HG03565 (cell line): ENCODE results near the gene ZNF827.

Experiments used
- ATAC-seq: cut with Tn5 transposase; IDR thresholded peaks from one replicate; pipeline ENCODE4 v1.9.1; 2021; ENCODE audit warnings: mild to moderate bottlenecking, moderate library complexity; ENCODE audit not compliant: unreplicated experiment

Gene ZNF827, protein sequence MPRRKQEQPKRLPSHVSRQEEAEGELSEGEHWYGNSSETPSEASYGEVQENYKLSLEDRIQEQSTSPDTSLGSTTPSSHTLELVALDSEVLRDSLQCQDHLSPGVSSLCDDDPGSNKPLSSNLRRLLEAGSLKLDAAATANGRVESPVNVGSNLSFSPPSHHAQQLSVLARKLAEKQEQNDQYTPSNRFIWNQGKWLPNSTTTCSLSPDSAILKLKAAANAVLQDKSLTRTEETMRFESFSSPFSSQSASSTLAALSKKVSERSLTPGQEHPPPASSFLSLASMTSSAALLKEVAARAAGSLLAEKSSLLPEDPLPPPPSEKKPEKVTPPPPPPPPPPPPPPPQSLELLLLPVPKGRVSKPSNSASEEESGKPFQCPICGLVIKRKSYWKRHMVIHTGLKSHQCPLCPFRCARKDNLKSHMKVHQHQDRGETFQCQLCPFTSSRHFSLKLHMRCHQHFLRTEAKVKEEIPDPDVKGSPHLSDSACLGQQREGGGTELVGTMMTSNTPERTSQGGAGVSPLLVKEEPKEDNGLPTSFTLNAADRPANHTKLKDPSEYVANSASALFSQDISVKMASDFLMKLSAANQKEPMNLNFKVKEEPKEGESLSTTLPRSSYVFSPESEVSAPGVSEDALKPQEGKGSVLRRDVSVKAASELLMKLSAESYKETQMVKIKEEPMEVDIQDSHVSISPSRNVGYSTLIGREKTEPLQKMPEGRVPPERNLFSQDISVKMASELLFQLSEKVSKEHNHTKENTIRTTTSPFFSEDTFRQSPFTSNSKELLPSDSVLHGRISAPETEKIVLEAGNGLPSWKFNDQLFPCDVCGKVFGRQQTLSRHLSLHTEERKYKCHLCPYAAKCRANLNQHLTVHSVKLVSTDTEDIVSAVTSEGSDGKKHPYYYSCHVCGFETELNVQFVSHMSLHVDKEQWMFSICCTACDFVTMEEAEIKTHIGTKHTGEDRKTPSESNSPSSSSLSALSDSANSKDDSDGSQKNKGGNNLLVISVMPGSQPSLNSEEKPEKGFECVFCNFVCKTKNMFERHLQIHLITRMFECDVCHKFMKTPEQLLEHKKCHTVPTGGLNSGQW

DNA sequence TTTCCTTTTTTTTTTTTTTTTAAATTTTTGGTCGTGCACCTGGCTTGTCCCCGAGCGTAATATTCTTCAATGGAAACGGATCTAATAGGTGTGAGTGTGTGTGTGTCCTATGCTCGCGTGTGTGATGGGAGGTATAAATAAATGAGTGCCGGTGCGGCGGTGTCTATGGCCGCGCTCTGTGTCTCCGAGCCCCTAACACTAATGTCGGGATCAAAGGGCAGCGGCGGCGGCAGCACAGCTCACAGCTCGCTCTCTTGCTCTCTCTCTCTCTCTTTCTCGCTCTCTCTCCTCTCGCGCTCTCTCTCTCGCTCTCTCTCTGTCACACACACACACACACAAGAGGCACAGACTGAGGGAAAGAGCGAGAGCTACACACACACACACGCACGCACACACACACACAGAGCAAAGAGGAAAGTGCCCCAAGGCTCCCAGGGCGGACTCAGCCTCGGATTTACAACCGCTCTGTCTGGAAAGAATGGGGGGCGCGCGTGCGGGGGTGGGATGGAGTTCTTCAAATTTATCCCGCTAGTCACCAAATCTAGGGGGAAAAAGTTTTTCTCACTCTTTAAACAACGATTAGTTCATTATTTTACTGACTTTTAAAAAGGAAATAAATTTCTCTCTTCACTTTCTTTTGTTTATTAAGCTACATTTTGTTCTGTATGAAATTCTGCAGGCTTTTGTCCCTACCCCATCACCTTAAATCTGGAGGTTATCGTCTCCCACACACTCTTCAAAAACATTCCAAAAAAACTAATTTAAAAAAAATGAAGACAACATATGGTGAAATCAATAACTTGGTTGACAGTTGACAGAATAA lies at the start of gene ZNF827:
Gene ZNF827 (minus strand): TSS at position 206 of the 823 bp plus-strand sequence. CDS start 416 bp downstream, outside the sequence.
- ATAC-seq, result peak; percentile 20

DNA sequence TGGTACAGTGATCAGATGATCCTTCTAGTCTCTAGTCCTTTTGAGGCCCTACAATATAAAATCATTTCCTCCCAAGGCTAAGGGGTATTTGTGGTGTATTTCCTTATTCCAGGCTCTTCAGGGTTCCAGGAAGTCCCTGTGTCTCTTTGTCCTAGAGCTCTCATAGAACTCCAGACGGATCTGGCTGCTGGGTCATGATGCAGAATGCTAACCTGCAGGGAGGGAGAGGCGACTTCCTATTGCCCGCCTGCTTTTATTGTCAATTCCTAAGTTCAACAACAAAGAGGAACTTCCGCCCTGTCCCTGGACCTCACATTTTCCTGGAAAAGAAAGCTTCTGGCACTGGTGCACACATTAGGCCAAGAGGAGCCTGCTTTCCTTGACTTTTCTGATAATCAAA lies 45.9 kb upstream of the ZNF827 start:
- no peak for ATAC-seq

DNA sequence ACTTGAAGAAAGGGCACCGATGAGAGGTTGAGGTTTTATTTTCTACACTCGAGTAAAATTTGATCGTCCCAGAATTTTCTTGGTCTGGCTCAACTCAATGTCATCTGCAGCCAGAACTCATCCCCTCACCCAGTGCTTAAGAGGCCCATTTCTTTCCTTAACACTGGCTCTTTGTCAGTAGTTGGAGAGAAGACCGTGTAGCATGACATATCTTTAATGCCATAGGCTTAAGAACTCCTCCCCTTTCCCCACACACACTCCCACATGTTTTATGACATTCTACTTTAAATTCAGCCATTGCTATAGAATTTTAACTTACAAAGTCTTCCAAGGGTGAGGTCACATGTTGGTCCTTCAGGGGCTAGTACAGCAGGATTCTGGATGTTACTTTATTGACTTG lies 44.2 kb upstream of the ZNF827 start:
- ATAC-seq, result no peak

GRCh38 chr4:145979160-145979559 lies 40.5 kb upstream of the ZNF827 start:
- no peak for ATAC-seq

DNA sequence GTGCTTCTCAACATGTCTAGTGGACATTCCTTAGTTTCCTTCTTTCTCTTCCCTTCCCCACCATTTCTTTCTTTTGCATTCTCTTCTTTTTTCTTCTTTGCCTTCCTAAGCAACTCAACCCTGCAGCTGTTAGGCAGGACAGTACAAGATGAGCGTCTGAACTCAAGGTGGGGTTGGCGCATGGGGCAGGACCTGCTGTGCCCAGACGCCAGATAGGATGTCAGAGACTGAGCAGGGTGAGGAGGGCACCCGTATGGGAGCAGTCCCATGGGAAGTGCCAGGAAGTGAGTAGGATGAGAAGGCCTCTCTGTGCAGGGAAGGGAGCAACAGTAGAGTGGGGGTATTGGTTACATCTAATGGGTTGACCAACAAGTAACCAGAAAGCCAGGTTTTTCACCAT lies 38.1 kb upstream of the ZNF827 start:
- ATAC-seq, result no peak

GRCh38 chr4:145960012-145960411 lies 21.4 kb upstream of the ZNF827 start:
- no peak for ATAC-seq

DNA sequence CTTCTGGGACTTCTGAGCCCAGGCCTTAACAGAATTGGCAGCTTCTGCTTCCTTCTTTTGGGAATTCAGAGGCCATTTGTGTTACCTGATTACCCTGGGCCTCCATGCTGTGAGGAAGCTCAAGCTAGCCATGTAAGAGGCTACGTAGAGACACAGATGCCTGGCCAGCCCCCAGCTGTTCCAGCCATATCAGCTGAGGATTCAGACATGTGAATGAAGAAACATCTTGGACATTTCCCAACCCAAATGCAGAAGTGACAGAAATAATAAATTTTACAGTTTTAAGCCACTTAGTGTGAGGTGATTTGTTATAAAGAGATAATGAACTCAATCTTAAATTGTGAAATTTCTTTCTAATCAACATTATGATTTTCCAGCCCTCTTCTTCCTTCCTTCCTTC lies 18.7 kb upstream of the ZNF827 start:
- no peak for ATAC-seq

- no peak for ATAC-seq
Measured at GRCh38 chr4:145956288-145956890, 17.8 kb upstream of the ZNF827 start.

DNA sequence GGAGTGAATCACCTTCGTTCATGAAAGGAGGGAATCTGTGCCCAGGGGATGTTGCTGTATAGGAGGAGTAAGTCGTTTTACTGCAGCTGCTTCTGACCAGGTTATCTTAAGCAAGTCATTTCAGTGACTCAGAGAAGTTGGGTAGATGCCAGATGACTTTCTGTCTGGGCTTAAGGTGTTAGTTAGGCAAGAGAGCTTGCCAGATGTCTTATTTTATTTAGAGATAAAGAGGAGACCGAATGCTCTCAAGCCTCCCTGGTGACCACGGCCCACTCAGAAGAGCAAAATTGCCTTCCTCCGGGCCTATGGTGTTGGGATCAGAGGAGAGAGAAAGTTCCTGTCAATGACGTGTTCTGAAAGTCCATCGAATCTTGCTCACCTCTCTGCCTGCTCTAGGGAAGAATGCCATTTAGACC lies 16.3 kb upstream of the ZNF827 start:
- ATAC-seq, result no peak

DNA sequence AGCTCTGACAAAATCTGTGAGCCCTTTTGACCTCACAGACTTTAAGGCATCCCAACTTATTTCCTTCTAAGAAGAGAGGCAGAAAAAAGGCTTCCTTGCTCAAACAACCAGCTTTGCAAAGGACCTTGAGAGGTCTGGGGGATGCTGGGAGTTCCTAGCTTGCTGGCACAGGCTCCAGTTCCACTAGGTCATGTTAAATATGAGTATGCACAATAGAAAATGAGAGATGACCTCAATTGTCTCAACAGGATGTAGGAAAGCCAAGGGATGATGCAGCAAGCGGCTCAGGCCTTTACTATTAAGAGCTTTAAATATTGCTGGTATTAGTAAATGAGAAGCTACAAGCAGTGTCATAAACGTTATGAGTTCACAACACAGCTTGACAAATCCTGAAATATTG lies 13.3 kb upstream of the ZNF827 start:
- ATAC-seq, result no peak

GRCh38 chr4:145945431-145946155 lies 7.0 kb upstream of the ZNF827 start:
- no peak for ATAC-seq

DNA sequence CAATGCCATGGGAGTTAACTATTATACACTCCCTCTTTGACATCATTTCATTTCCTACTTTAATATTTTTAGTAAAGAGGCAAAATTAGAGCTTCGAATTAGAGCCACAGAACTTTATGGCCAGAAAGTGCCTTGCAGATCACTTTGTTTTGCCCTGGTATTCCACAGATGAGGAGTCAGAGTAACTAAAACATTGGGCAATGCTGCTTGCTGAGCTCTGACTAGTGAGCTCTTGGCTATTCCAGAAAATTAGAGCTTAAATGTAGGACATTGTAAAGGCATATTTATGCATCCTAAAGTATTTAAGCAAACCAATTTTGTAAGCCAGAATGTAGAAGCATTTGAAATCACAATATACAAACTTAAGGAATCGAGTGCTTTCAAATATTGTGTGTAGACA lies 6.3 kb upstream of the ZNF827 start:
- no peak for ATAC-seq

- ATAC-seq, result no peak
Measured at GRCh38 chr4:145939856-145940255, 1.2 kb upstream of the ZNF827 start.

- no peak for ATAC-seq
Measured at GRCh38 chr4:145939441-145939750, 773 bp upstream of the ZNF827 start.

DNA sequence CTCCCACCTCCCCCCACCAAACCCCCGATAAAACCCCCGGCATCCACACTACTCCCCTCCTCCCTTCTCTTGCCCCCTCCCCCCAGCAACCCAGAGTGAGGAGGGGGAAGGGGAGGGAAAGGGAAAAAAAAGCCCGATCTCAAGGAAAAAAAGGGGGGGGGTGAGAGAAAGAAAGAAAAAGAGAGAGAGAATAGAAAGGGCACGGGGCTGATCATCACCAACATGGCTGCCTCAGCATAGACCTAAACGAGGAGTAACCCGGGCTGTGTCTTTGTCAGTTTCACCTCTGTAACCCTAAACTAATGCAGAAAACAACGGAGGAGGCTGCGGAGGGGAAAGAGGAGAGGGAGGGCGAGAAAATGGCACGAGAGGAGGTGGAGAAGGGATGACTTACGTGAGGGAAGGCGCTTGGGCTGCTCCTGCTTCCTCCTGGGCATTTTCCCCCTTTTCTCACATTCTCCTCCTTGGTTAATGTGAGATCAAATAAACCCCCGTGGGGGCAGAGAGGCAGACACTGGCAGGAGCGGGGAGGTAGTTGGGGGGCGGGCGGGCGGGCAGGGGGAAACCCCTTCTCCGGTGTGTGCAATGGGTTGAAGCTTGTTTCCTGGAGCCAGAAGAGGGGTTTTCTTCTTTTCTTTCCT lies 532 bp downstream of the ZNF827 start:
- no peak for ATAC-seq

- no peak for ATAC-seq
Measured at GRCh38 chr4:145936997-145937901, 1.4 kb downstream of the ZNF827 start.

DNA sequence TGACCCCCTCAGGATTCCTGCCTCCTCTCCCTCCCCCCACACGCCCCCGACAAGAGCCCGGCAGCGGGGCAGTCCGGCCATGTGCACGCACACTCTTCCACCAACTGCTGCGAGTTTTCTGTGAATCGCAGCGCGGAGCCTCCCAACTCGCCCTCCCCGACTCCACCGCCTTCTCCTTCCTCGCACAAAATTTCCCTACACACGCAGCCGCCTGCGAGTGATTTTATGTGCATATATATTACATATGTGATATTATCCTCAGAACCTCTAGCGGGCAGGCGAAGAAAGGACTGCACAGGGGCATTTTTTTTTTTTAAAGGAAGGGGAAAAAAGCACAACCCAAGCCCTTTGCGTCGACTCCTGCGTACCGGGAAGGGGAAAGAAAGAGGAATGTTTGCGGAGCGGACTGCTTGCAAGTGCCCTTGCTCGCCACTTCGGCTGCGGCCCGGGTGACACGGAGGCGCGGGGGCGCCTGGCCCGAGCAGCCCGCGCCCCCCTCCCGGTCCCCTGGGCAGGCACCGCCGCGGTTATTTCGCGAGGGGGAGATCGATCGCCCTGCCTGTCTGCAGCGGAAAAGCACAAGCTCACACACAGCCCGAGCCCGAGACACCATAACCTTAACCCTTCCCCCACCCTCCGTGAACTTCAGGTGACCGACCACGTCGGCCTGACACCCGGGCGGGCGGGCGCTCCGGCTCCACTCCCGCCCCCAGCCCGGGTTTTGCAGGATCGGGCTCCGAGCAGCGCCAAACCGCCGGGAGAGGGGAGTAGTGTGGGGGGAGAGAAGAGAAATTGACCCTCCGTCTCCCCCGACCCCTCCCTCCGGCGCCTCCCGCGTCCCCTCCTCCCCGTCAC lies 2.3 kb downstream of the ZNF827 start:
- ATAC-seq, result peak; percentile 36
